GM19035 (cell line): ENCODE results near the gene TMEM79.

Experiments used
- ATAC-seq: cut with Tn5 transposase; IDR thresholded peaks from one replicate; pipeline ENCODE4 v1.9.1; 2021; ENCODE audit not compliant: unreplicated experiment

Gene TMEM79

DNA sequence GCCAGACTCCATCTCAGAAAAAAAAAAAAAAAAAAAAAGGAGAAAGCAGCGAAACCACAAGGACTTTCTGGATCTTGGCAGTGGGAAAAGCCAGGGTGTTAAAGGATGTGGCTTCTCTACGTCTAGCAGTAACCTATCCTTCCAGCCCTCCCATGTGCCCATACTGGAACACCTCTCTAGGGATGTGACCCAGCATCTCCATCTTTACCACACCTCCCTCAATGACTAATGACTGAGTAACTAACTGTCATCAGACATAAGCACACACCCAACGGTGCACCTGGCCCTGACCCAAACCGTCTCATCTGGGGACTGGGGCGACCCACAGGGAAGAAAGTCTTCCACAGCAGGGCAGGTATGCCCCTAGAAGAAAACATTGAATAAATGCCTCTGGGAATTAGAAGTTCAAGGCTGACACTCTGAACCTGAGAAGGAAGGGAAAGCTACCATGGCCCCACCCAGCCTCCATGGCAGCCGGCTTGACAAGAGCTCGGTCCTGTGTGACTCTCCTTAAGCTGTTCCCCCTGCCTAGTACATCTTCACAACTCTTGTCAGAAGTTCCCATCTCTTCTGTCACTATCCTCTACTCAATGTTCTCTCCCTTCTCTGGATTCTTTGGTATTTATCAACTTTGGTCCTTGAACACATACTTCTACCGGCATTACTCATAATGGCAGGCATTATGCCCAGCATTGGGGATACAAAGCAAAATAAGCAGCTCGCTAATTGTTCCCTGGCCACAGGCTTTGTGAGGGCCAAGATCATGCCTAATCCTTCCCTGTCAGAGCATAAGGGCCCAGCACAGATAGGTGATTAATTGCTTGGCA, 21.5 kb upstream of the TMEM79 start:
- no peak for ATAC-seq

DNA sequence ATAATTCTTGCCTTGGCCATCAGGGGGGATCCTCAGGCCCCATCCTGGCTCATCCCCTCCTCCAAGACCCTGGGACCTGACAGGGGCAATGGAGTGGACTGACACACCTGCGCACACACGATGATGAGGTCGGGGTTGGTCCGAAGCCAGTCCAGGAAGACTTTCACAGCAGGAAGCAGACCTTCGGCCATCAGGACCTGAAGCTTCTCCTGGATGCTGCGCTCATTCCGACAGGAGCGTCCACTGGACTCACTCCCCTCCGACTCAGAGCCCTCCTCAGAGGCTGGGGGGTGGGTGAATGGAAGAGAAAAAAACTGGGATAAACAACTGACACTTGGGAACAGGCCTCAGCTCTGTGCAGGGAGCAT, 20.9 kb upstream of the TMEM79 start:
- no peak for ATAC-seq

GRCh38 chr1:156266051-156266450, 18.1 kb upstream of the TMEM79 start:
- no peak for ATAC-seq

DNA sequence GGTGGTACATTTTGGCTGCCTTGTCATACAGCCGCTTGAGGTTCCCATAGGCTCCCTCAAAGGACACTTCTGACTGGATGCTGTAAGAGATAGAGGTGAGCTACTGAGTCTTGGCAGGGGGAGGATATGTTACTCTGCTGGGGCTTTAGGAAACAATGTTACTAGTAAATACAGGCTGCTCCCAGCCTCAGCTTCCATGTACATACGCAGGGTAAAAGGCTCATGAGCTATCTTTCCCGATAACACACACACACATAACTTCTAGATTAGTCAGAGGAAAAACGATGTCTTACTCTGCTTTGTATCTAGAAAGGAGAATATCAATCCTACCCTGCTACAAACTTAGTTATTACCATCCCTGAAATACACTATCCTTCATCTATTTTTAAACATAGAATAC, 15.8 kb upstream of the TMEM79 start:
- ATAC-seq, result no peak

DNA sequence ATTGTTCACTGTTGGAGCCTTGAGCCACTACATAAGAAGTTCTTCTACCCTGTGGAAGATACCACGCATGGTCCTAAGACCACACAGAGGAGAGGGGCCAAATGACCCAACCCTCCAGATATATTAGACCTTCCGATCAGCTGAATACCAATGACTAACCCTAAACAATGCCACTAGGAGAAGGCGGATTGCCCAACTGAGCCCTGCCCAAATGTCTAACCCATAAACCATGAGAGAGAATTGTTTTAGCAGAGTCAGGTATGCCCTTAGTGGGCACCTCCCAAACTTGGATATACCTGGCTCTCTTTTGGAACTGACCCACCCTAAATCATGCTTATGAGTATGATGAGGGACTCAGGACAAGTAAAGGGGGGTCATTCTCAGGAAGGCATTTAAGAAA, 13.8 kb upstream of the TMEM79 start:
- no peak for ATAC-seq

DNA sequence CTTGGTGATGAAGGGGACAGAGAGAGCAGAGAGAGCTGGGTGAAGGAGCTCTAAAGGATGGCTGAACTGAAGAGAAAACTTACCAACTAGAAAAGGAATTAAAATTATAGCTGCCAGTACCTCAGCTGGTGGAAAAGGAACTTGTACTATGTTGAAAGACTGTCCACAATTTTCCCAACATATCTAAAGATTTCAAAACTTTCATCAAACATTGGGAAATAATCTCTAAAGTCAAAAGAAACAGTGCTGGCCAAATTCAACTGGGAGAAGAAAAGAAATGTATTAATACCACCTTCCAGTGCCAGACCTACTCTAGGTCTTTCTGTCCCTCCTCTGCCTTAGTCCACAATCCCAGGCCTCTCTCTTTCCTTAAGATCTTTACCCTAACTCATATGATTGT, 7.6 kb upstream of the TMEM79 start:
- ATAC-seq, result no peak

GRCh38 chr1:156276966-156277381, 7.2 kb upstream of the TMEM79 start:
- ATAC-seq, result no peak

- ATAC-seq, result no peak
These were observed 4.3 kb upstream of the TMEM79 start for GRCh38 chr1:156279837-156280236.

- no peak for ATAC-seq
These were observed 2.8 kb upstream of the TMEM79 start for GRCh38 chr1:156281281-156281680.

DNA sequence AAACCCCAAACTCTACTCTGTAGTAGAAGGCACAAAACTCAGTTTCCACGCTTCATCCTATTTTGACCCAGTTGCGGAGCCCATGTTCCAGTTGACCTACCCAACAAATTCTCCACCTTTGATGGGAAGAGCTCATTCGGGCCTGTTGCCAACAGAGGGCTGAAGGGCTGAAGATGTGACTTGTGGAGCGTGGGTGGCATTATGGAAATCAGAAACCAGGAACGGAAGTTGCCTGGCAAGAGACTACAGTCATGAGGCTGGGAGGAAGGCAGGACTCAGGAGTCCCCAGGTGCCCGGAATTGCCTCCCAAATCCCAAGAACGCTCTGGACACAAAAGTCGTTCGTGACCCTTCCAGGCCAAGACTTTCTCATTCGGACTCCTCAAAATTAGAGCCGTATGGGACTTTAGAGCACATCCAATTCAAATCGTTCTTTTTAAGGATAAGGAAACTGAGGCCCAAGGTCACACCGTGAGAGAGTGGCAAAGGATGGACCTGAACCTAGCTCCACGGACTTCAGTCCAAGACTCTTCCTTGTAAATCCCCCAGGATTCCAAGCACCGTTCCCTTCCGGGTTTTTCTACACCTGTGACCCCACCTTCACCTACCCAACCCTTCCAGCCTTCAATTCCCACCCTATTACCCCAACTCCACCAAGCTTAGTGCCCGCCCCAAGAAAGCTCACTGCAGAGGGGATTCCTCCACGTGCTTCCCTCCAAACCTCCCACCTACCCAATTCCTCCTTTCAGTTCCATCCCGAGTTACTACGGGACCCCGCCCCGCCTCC, 2.2 kb upstream of the TMEM79 start:
- ATAC-seq, result no peak

DNA sequence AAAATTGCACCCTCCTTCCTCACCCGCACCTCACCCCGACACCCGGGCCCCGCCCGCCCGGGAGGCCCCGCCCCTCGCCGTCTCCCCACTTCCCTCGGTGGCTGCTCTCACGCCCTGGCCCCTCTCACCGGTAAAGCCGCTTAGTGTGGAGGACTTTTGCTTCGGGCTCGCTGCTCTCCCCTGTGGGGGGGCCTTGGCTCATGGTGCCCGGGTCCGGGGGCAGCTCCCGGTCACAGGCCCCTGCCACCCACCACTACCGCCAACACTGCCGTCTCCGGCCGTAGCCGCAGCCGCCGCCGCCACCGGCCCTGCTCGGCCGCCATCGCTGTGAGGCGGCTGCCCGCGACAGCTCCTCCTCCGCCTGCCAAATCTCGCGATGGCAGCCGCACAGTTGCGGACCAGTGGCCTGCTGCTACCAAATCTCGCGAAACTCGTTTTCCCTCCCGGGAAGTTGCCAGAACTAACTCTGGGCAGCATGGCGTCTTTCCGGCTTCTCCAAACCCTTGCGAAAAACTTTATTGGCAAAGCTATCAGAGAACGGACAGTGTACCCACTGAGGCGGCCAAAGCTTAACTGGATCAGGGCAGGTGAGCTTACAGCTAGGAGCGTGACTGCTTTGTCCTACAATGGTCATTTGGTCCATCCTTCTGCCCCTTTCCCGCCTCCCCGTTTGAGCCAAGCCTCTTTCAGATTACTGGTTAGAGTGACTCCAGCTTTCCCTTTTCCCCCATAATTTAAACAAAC, 1.5 kb upstream of the TMEM79 start, which contains the start of gene SMG5:
TSS of gene SMG5 (minus strand) at position 347 of the 744 bp plus-strand sequence. CDS start at position 202, 145 bp downstream.
- peak; percentile 73 for ATAC-seq

- no peak for ATAC-seq
These were observed 604 bp upstream of the TMEM79 start for GRCh38 chr1:156283521-156283920.

GRCh38 chr1:156284757-156285156, 632 bp downstream of the TMEM79 start:
- no peak for ATAC-seq

- no peak for ATAC-seq
These were observed 1.3 kb downstream of the TMEM79 start for GRCh38 chr1:156285437-156285836.

DNA sequence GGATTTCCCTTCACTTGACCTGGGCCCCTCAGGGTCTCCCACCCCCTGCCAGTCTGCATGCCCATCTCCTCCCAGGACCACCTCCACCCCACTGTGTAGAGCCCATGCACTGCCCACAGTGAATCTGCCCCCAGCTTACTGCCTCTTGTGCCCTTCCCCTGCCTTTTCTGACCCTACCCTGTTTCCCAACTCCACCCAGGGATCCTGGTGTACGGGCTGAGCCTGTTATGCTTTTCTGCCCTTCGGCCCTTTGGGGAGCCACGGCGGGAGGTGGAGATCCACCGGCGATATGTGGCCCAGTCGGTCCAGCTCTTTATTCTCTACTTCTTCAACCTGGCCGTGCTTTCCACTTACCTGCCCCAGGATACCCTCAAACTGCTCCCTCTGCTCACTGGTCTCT, 1.9 kb downstream of the TMEM79 start:
- no peak for ATAC-seq

- ATAC-seq, result no peak
These were observed 5.7 kb downstream of the TMEM79 start for GRCh38 chr1:156289857-156290256.

- no peak for ATAC-seq
These were observed 7.3 kb downstream of the TMEM79 start for GRCh38 chr1:156291226-156292061.

- no peak for ATAC-seq
These were observed 8.9 kb downstream of the TMEM79 start for GRCh38 chr1:156293098-156293434.

GRCh38 chr1:156293895-156294294, 9.8 kb downstream of the TMEM79 start:
- no peak for ATAC-seq

DNA sequence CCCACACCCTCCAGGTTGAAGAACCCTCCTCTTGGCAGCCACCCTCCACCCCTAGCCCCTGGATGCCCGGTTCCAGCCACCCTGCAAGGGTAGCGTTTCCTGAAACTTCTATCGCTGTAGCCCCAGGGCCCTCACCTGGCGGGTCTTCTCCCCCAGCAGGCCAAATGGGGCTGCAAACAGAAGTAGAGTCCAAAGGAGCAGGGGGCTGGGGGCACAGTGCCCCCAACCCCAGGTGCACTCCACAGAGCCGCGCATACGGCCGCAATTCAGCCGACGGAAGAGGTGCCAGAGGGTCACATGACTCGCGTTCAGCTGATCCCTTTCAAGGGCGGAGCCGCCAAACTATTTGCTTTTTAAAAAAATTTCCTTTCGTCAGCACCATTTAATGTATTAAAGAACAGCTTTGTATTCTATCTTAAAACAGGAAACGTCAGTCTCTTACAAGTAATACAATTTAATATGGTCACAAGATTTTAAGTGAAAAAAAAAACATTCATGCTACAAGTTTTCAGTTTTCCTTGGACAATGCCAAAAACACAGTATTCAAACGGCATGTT, 11.3 kb downstream of the TMEM79 start, which contains the start of gene GLMP:
TSS of gene GLMP (minus strand) at position 289 of the 557 bp plus-strand sequence. CDS start at position 255, 34 bp downstream.
- peak; percentile 64 for ATAC-seq
